ENCODE results near the gene TMEM120B.

GRCh38 chr12:121828306-121828705 lies 115.8 kb downstream of the TMEM120B start:
- TF ChIP-seq CTCF (IDR thresholded peaks at IDR 0.05; ENCODE audit: low read depth, low read length, poor library complexity, severe bottlenecking) = no peak
- TF ChIP-seq EZH2phosphoT487 (IDR thresholded peaks at IDR 0.05; ENCODE audit: borderline replicate concordance, low read length) = no peak

All from DOHH2 (cell line).